ENCODE data around the gene SLC1A1.
"Not testable (repeated sequence)": the region's sequence is repeated elsewhere in the genome, so short reads cannot be mapped to it uniquely, and the experiment has no call there.

SLC1A1 gene

GRCh38 chr9:4507306-4508130 is 17.2 kb downstream of the SLC1A1 start:
- no peak for DNase-seq

GRCh38 chr9:4508246-4508906 is 18.1 kb downstream of the SLC1A1 start:
- peak; percentile 78 for DNase-seq

GRCh38 chr9:4508907-4509589 is 18.8 kb downstream of the SLC1A1 start:
- DNase-seq, result peak; percentile 86

DNA sequence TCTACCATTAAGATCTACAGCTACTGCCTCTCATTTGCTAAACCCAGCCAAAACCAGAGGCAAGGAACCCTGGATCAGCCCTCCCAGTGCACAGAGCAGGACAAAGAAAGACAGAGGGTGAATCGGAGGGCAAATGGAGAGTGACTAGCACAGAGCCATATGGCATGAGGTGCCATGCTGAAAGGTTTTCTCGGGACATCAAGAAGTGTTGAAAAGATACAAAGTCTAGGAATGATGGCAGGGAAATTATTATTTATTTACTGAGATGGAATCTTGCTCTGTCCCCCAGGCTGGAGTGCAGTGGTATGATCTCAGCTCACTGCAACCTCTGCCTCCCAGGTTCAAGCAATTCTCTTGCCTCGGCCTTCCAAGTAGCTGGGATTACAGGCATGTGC is 19.3 kb downstream of the SLC1A1 start:
- DNase-seq, result no peak

- DNase-seq, result no peak
These were observed 20.5 kb downstream of the SLC1A1 start for GRCh38 chr9:4510546-4511322.

- no peak for DNase-seq
These were observed 24.2 kb downstream of the SLC1A1 start for GRCh38 chr9:4514252-4515128.

- no peak for DNase-seq
These were observed 25.7 kb downstream of the SLC1A1 start for GRCh38 chr9:4515958-4516375.

DNA sequence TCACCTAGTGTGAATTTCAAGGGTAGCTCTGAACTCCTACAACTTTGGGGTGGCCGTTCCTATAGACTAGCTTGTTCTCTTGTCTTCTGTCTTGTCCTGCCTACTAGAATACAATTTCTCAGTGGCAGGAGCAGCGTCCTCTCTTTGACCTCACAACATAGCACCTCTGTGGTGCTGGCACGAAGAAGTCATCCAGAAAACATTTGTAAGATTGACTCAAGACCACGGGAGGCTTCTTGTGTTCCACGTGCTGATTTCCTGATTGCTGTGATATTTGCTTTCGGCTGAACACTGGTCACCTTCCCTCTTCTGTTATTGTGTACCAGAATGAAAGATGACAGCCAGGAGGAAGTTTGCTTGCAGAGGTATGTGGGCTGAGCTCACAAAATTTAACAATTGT is 27.0 kb downstream of the SLC1A1 start:
- DNase-seq, result no peak

DNA sequence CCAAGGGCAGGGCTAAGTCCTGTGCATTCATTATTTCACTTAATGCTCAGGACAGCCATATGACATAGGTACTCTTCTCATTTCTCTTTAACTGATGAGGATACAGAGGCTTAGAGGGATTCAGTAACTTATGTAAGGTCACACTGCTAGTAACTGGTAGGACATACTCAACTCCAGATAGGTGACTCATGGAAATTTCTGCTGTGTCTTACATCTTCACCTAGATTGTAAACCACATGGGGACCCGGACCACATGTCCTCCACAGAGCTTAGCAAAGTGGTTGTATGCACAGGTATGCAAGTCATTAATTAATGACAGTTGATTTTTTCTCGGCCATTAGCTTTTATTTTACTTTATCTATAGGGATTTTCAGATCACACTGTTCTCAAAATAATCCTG is 29.3 kb downstream of the SLC1A1 start:
- DNase-seq, result no peak

DNA sequence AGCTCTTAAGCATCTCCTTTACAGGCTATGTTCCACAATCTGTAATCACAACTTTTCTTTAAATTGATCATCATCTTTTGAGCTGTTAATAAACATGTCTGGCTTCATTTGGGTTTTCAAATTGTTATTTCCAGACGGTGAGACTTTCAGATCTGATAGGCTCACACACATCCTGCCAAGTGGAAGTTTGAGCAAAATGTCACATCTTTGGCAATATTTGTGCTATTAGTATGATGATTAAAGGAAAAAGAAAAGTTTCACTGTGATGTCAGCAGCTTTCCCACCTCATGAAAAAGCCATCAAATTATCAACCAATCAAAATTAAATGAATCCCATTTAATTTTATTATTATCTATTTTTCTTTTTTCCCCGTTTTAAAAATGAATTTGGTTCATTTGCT is 29.8 kb downstream of the SLC1A1 start:
- no peak for DNase-seq

DNA sequence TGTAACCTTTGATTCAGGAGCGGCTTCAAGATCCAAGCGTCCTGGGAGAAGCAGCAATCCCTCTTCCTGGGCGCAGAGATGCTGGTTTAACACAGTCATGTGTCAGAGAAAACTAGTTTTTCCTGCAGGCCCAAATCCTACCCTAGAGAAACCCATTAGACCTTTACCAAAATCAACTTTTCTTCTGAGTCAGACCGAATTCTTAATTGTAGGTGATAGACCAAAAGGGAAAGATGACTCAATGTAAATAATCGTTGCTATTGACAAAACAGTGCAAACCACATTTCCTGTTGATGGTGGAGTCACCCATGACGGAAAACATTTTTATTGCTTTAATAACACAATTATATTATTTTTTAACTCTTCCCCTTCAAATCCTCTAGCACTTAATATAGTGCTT is 40.1 kb downstream of the SLC1A1 start:
- DNase-seq, result no peak

GRCh38 chr9:4530831-4531230 is 40.6 kb downstream of the SLC1A1 start:
- DNase-seq, result peak; percentile 36

- not testable (repeated sequence) for DNase-seq
These were observed 41.1 kb downstream of the SLC1A1 start for GRCh38 chr9:4531355-4531754.

- DNase-seq, result not testable (repeated sequence)
These were observed 43.6 kb downstream of the SLC1A1 start for GRCh38 chr9:4533881-4534280.

DNA sequence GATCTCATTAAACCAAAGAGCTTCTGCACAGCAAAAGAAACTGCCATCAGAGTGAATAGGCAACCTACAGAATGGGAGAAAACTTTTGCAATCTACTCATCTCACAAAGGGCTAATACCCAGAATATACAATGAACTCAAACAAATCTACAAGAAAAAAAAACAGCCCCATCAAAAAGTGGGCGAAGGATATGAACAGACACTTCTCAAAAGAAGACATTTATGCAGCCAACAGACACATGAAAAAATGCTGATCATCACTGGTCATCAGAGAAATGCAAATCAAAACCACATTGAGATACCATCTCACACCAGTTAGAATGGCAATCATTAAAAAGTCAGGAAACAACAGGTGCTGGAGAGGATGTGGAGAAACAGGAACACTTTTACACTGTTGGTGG is 45.9 kb downstream of the SLC1A1 start:
- DNase-seq, result not testable (repeated sequence)

GRCh38 chr9:4537581-4537980 is 47.3 kb downstream of the SLC1A1 start:
- no peak for DNase-seq

GRCh38 chr9:4538107-4538506 is 47.8 kb downstream of the SLC1A1 start:
- DNase-seq, result no peak

DNA sequence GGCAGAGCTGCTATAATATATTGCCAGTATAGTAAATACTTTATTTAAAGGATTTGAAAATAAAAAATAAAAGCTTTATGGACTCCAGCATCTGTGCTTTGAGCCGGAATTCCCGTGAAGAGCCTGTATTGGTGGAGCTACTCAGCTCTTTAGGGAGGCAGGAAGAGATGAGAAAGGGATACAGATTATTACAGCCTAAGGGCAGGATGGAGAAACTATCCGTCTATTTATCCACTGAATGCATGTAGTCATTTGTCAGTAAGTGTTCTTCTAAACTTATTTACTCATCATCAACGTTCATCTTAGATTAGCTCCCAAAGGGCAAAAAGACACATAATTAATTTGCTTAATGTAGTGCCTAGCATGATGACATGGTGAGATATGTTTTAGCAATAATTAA is 48.4 kb downstream of the SLC1A1 start:
- no peak for DNase-seq

DNA sequence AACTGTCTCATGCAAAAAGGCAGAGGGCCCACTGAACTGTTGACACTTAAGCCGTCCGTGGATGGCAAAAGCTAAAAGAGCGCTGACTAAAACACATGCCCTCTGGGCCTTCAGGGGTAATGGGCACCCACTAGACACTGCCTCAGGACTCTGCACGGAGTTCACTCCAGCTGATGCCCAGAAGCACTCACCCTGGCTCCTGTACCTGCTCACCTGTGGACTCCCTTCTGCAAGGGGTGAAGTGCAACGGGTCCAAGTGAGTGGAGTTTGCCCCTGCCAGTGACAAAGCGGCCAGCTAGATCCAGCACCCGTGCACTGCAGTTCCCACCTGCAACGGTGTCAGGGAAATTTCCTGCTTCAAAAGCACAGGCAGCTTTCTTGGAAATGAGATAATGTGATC is 50.2 kb downstream of the SLC1A1 start:
- no peak for DNase-seq

DNA sequence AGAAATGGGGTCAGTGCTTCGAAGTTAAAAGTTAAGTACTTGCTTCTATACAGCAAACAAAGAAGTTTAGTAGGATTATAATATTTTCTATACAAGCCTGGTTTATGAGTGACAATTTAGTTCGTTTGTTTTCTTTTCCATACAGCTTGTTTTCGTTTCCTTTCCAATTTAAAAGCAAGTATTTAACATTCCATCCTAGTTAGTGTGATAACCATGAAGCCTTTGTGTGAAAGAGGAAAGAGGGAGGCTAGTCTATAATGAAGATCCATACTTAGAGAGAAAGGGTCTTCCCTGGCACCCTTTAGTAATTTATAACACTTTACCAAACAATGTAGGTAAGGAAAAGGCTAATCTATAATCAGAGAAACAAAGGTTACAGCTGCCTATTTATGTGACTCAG is 51.0 kb downstream of the SLC1A1 start:
- DNase-seq, result no peak

- DNase-seq, result no peak
These were observed 51.6 kb downstream of the SLC1A1 start for GRCh38 chr9:4541856-4542255.

GRCh38 chr9:4544714-4545113 is 54.4 kb downstream of the SLC1A1 start:
- DNase-seq, result not testable (repeated sequence)

Data from fibroblast of skin of right quadriceps (primary cell).